Subcutaneous adipose tissue (tissue), 4 donors: ENCODE measurements around the gene NRROS. TPM values are rescaled to one million over a fixed set of nuclear protein-coding genes. Genes with fewer than 3 reads are reported as not detected.

Experiments used
- total RNA-seq, 4 donors: library from RNA; depleted of rRNA; stranded (reverse); fragments of >200 nt; gene quantifications; one replicate each; pipeline ENCODE4 v1.1.0, GENCODE V29; 2016
- TF ChIP-seq, protein P1 (sequence below): fragments of 450-650 bp; IDR thresholded peaks from one replicate; pipeline ENCODE4 v1.5.1; 2016; ENCODE audit warnings: low read depth, mild to moderate bottlenecking, control low read depth, antibody characterized with exemption, moderate library complexity

NRROS gene
- total RNA-seq, 4 donors from 2014 or later = 7.9 to 22.3 (median 13.4) TPM

GRCh38 chr3:196629228-196629627 is 10.3 kb upstream of the NRROS start:
- TF ChIP-seq, protein P1, sequence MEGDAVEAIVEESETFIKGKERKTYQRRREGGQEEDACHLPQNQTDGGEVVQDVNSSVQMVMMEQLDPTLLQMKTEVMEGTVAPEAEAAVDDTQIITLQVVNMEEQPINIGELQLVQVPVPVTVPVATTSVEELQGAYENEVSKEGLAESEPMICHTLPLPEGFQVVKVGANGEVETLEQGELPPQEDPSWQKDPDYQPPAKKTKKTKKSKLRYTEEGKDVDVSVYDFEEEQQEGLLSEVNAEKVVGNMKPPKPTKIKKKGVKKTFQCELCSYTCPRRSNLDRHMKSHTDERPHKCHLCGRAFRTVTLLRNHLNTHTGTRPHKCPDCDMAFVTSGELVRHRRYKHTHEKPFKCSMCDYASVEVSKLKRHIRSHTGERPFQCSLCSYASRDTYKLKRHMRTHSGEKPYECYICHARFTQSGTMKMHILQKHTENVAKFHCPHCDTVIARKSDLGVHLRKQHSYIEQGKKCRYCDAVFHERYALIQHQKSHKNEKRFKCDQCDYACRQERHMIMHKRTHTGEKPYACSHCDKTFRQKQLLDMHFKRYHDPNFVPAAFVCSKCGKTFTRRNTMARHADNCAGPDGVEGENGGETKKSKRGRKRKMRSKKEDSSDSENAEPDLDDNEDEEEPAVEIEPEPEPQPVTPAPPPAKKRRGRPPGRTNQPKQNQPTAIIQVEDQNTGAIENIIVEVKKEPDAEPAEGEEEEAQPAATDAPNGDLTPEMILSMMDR = no peak

DNA sequence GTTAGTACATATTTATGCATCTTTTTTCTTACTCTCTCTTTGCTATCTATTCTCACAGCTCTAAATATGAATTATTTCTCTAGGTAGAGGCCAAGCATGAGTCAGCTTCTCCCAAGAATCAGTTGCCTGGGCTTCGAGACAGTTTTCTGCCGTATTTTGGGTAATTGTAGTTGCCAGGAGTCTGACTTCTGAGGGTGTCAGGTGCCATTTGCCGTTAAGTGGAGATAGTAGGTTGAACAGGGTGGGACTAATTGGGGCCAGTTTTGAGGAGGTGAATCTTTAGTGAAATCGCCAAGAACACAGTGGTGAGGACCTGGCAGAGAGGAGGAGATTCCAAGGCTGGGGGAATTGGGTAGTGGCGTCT is 7.8 kb upstream of the NRROS start:
- TF ChIP-seq, protein P1 = no peak

DNA sequence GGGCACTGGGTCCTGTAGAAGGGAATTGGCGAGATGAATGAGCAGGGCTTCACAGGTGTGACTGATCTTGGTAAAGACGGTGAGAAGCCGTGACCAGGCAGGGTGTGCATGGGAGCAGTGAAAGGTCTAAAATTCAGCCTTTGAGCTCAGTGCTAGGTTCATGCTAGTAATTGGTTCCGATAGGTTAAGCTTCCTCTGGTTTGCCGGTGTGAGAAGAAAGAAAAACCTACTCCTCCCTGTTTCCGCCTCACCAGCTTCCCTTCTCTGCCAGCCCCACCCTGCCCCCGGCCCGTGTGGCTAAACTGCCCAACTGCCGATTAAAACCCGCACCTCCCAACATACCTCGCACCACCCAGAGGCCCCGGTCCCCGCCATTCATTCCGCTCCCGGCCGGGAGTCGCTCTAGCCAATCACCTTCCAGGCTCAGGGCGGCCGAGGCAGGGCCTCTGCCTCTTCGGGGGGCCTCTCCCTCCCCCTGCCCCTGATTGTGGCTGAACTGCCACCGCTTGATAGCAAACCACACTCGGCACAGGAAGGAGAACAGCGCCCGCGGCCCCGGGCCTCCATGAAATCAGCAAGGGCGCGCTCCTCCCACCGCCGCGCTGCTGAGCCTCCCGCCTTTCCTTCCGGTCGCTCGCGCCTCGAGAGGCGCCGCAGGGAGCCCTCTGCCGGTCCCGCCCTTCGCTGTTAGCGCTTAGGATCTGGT is 7.3 kb upstream of the NRROS start:
- TF ChIP-seq, protein P1 = no peak

DNA sequence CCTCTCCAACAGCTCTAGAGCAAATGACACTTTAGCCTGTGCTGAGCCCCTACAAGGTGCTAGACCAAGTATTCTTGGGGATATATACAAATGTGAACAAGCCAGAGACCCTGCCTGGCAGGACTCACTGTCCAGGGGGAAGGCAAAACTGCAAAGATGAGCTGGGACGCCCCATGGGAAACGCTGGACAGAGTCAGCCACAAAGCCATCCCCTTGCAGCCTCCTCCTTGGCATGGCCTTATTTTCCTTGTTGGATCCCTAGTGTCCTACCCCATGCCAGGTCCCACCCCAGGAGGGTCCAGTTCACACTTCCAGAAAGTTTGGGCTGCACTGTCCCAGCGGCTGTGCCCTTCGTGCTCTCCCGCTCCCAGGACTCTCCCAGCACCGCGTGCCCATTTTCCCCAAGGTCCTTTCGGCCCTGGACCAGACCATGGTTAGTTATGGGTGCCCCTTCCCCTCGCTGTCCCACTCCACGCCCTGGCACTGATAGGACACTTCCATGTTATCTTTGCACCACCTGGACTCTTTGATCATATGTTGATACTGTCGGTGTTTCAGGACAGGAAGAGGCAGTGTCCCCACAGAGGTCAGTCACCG is 5.8 kb upstream of the NRROS start:
- TF ChIP-seq, protein P1 = no peak

DNA sequence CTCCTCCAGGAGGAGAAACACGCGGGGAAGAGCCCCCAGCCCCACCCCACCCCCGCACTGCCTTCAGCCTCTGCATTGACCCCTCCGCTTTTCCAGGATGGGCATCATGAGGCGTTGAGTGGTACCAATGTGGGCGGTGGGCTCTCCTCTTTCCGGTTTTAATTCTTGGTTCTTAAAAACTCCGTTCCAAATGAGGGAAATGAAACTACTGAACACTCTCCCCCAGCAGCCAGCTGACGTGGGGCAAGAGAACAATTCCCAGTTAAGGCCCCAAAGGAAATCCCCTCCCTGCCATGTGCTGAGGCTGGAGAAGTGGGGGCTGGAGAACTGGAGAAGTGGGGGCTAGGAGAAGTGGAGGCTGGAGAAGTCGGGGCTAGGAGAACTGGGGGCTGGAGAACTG is 5.3 kb upstream of the NRROS start:
- TF ChIP-seq, protein P1 = no peak

GRCh38 chr3:196634829-196635228 is 4.7 kb upstream of the NRROS start:
- TF ChIP-seq, protein P1 = no peak

DNA sequence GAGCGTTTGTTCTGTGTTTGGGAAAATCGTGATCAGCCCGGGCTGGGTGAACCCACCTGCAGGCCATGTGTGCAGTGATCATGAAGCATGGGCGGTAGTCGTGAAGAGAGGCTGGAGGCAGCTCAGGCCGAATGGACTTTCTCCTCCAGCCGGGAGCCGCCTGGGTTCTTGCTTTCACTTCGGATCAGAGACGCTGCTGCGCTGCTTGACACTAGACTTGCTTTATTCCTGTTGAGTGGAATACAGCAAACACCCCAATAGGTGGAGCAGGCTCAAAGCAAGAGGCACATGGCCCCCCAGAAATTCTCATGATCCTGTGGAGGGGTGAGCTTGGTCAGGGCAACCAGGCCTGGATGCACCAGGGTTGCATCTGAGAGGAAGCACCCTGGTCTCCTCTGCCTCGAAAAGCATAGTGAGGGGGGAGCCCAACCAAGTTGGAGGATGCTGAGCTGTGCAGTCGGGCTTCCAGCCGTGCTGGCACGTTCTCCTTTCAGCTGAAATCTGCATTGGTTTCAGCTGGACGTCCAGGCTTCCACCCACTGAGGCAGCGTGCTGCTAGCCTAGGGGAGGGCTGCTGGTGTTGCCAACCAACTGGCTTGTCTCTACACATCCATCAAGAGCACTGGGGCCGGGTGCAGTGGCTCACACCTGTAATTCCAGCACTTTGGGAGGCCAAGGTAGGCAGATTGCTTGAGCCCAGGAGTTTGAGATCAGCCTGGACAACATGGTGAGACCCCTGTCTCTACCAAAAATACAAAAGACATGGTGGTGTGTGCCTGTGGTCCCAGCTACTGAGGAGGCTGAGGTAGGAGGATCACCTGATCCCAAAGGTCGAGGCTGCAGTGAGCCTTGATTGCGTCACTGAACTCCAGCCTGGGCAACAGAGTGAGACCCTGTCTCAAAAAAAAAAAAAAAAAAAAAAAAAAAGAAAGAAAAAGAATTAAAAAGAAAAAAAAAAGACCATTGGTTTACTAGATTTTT is 2.8 kb upstream of the NRROS start:
- TF ChIP-seq, protein P1 = no peak
